ENCODE data around the gene TNNC2. TPM values are rescaled to one million over a fixed set of nuclear protein-coding genes. Genes with fewer than 3 reads are reported as not detected.

Gene TNNC2
- total RNA-seq, 4 donors from 2014 or later = 0.91 to 1.6 TPM; not detected in 2

DNA sequence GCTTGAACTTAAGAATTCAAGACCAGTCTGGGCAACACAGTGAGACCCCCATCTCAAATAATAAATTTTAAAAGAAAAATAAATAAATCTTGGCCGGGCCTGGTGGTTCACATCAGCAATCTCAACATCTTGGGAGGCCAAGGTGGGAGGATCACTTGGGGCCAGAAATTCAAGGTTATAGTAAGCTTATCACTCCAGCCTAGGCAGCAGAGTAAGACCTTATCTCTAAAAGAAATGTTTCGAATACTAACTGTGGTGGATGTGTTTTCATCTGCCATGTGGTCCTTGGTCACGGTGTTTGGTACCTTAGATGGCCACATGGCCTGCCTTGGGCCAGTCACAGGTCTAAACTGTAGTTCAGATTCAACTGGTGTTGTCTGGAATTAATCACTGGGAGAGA is 8.9 kb downstream of the TNNC2 start:
- TF ChIP-seq POLR2AphosphoS5 (IDR thresholded peaks at IDR 0.05) (no peak), POLR2A (IDR thresholded peaks at IDR 0.05) (no peak), EP300 (IDR thresholded peaks at IDR 0.05) (no peak)
- TF ChIP-seq, protein P1, sequence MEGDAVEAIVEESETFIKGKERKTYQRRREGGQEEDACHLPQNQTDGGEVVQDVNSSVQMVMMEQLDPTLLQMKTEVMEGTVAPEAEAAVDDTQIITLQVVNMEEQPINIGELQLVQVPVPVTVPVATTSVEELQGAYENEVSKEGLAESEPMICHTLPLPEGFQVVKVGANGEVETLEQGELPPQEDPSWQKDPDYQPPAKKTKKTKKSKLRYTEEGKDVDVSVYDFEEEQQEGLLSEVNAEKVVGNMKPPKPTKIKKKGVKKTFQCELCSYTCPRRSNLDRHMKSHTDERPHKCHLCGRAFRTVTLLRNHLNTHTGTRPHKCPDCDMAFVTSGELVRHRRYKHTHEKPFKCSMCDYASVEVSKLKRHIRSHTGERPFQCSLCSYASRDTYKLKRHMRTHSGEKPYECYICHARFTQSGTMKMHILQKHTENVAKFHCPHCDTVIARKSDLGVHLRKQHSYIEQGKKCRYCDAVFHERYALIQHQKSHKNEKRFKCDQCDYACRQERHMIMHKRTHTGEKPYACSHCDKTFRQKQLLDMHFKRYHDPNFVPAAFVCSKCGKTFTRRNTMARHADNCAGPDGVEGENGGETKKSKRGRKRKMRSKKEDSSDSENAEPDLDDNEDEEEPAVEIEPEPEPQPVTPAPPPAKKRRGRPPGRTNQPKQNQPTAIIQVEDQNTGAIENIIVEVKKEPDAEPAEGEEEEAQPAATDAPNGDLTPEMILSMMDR (IDR thresholded peaks at IDR 0.05) = no peak
- DNase-seq (ENCODE audit: low spot score in 2 of 2) = no peak
- H3K27me3 ChIP-seq = peaks cover 4% of the 10 kb centered on the region
- 94% methylated on average over 3 of the region's 3 CpGs for WGBS
- H3K9me3 ChIP-seq = no peaks in the 10 kb centered on the region
- H3K27ac ChIP-seq = peak overlapping the region; percentile 50
- H3K36me3 ChIP-seq = no peaks in the 10 kb centered on the region
- peaks cover 12% of the 10 kb centered on the region for H3K4me1 ChIP-seq
- no peak overlapping the region for H3K4me3 ChIP-seq

DNA sequence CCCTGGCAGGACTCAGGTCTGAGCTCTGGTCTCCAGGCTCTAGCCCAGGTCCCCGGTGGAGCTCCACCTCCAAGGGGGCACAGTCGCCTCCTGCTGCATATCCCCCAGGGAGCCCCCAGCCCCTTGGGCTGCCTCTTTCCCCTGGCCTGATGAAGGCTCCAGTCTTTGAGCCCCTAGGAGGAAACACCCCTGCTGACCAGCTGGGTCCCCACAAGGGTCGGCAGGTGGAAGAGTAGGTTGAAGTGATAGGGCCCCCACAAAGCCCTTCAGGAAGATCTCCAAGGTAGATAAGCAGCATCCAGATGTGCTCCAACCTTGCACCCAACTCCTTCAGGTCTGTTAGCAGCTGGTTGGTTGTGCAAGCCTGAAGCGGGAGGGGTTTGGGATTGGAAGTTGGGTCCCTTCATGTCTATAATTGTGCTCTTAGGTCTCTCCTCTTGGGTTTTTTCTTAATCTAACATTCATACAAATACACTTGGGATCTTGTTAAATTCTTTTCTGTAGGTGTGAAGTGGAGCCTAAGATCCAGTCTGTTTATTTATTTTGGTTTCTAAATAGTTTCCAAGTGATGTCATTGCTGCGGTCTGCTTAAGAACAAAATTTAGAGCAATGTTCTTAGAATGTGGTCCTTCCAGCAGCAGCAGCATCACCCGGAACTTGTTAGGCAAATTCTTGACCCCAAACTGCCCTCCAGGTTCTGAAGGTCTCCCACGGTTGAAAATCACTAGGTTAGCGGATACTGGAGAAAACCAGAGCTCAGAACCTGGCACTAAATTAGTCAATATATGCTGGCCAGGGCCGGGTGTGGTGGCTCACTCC is 9.5 kb downstream of the TNNC2 start:
- H3K36me3 ChIP-seq = no peaks in the 10 kb centered on the region
- no peaks in the 10 kb centered on the region for H3K27me3 ChIP-seq
- H3K4me3 ChIP-seq = no peak overlapping the region
- WGBS = 54% methylated on average over 9 of the region's 9 CpGs
- TF ChIP-seq POLR2A (IDR thresholded peaks at IDR 0.05) (no peak), POLR2AphosphoS5 (IDR thresholded peaks at IDR 0.05) (no peak), EP300 (IDR thresholded peaks at IDR 0.05) (no peak)
- TF ChIP-seq, protein P1 (IDR thresholded peaks at IDR 0.05) = no peak
- peak overlapping the region; percentile 50 for H3K27ac ChIP-seq
- peaks cover 12% of the 10 kb centered on the region for H3K4me1 ChIP-seq
- no peak for DNase-seq (ENCODE audit: low spot score in 2 of 2)
- H3K9me3 ChIP-seq = no peaks in the 10 kb centered on the region

DNA sequence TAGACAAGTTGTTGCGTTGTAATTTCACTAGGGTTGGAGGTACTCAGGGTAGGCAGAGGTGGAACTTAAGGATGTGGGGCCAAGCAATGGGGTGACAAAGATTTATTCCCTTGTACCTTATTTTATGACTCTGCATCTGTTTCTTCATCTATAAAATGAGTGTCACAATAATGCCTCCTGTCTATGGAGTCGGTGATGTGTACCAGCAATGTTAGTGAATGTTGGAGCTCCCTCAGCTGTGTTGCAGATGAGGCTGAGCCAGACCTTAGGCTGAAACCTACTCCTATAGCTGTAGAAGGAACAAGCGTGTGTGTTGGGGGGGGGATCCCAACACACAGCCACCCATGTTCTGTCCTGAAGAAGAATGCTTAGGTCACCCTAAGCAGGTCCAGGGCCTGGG is 10.2 kb downstream of the TNNC2 start:
- Histone ChIP-seq H3K36me3 (no peaks in the 10 kb centered on the region), H3K9me3 (no peaks in the 10 kb centered on the region), H3K27ac (no peak overlapping the region), H3K4me1 (peaks cover 9% of the 10 kb centered on the region), H3K4me3 (no peak overlapping the region), H3K27me3 (no peaks in the 10 kb centered on the region)
- no peak for DNase-seq (ENCODE audit: low spot score in 2 of 2)
- 89% methylated on average over 2 of the region's 3 CpGs for WGBS
- TF ChIP-seq POLR2AphosphoS5 (IDR thresholded peaks at IDR 0.05) (no peak), EP300 (IDR thresholded peaks at IDR 0.05) (no peak), POLR2A (IDR thresholded peaks at IDR 0.05) (no peak)
- TF ChIP-seq, protein P1 (IDR thresholded peaks at IDR 0.05) = no peak

DNA sequence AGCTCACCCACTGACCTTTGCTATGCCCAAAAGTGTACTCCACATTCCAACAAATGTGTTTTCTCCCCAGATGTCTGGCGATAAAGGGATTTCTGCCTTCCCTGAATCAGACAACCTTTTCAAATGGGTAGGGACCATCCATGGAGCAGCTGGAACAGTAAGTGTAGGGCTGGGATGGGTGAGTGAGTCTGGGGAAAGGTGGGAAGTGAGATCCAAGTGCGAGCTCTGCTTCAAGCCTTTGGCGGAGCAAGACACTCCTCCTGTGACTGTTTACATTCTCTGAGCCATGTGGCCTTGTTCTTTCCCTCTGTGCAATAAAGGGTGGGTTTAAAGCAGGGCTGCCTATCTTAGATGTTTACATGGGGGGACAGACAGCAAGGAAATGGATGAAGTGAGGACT is 12.8 kb downstream of the TNNC2 start:
- TF ChIP-seq EP300 (IDR thresholded peaks at IDR 0.05) (no peak), POLR2AphosphoS5 (IDR thresholded peaks at IDR 0.05) (no peak), POLR2A (IDR thresholded peaks at IDR 0.05) (no peak)
- TF ChIP-seq, protein P1 (IDR thresholded peaks at IDR 0.05) = no peak
- no peaks in the 10 kb centered on the region for H3K9me3 ChIP-seq
- H3K27me3 ChIP-seq = no peaks in the 10 kb centered on the region
- H3K36me3 ChIP-seq = peaks cover 21% of the 10 kb centered on the region
- no peak for DNase-seq (ENCODE audit: low spot score in 2 of 2)
- H3K4me3 ChIP-seq = no peak overlapping the region
- WGBS = 85% methylated on average over 3 of the region's 3 CpGs
- H3K4me1 ChIP-seq = peaks cover 14% of the 10 kb centered on the region
- H3K27ac ChIP-seq = no peak overlapping the region

DNA sequence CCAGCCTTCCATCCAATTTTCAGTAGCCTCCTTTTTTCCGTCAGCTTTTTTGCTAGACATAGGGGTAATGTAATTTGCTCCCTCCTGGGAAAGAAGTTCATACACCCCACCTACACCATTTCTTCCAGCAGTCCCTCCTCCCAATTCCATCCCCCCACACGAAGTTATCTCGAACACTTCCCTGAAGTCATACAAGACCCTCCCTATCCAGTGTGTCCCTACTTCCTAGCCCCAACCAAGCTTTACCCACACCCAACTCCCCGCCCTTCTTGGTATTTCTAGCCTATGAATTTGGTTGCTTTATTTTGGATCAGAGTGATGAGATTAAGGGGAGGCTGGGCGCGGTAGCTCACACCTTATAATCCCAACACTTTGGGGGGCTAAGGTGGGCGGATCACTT is 13.6 kb downstream of the TNNC2 start:
- Histone ChIP-seq H3K4me3 (peak overlapping the region; percentile 69), H3K9me3 (no peaks in the 10 kb centered on the region), H3K27me3 (no peaks in the 10 kb centered on the region), H3K27ac (no peak overlapping the region), H3K36me3 (peaks cover 30% of the 10 kb centered on the region), H3K4me1 (peaks cover 14% of the 10 kb centered on the region)
- no peak for TF ChIP-seq POLR2A (IDR thresholded peaks at IDR 0.05)
- TF ChIP-seq, protein P1 (IDR thresholded peaks at IDR 0.05) = no peak
- TF ChIP-seq EP300 (IDR thresholded peaks at IDR 0.05) = no peak
- no peak for TF ChIP-seq POLR2AphosphoS5 (IDR thresholded peaks at IDR 0.05)
- no peak for DNase-seq (ENCODE audit: low spot score in 2 of 2)
- 69% methylated on average over 7 of the region's 7 CpGs for WGBS
